ENCODE results near the gene STRN4. TPM values are rescaled to one million over a fixed set of nuclear protein-coding genes. Genes with fewer than 3 reads are reported as not detected.
A peak's percentile ranks its signal among the peaks of the same experiment; 100 is the strongest.

The STRN4 gene
- total RNA-seq, 1 experiment from 2014 or later, result 89.3 TPM

- DNase-seq (ENCODE audit: low read depth), result peak; percentile 27
These were observed 71.7 kb downstream of the STRN4 start for GRCh38 chr19:46674416-46675178.

- peak; percentile 62 for DNase-seq (ENCODE audit: low read depth)
These were observed 75.4 kb downstream of the STRN4 start for GRCh38 chr19:46670813-46671212.

Small RNA genes within 50 kb of the gene (small RNA-seq; reads per million reads assigned to genes)
- not detected for gene MIR320E
- gene RF00019, result not detected
- 0.80 reads per million, percentile 69 among the genes with 10 or more reads in this experiment for gene RN7SL364P

Other genes starting within 250 kb of the STRN4 start
- 173 and 213 TPM in 2 replicates for gene CALM3, start 145.1 kb downstream of the STRN4 start, total RNA-seq (2014; rRNA removed; shearing (Covaris generic))
- 1.7 and 1.8 TPM in 2 replicates for gene PTGIR, start 121.4 kb downstream of the STRN4 start, total RNA-seq (2014; rRNA removed; shearing (Covaris generic))
- gene GNG8, start 110.2 kb downstream of the STRN4 start, total RNA-seq (2014; rRNA removed; shearing (Covaris generic)), result not detected in 2 replicates
- gene DACT3, start 85.3 kb downstream of the STRN4 start, total RNA-seq (2014; rRNA removed; shearing (Covaris generic)), result 0.60 and 1.1 TPM in 2 replicates
- 13.3 and 19.1 TPM in 2 replicates for gene PRKD2, start 29.3 kb downstream of the STRN4 start, total RNA-seq (2014; rRNA removed; shearing (Covaris generic))
- gene FKRP, start 393 bp downstream of the STRN4 start, total RNA-seq (2014; rRNA removed; shearing (Covaris generic)), result 20.2 and 21.7 TPM in 2 replicates
- 215 and 227 TPM in 2 replicates for gene SLC1A5, start 42.1 kb upstream of the STRN4 start, total RNA-seq (2014; rRNA removed; shearing (Covaris generic))
- 874 and 885 TPM in 2 replicates for gene AP2S1, start 104.4 kb upstream of the STRN4 start, total RNA-seq (2014; rRNA removed; shearing (Covaris generic))
- gene ARHGAP35, start 114.5 kb upstream of the STRN4 start, total RNA-seq (2014; rRNA removed; shearing (Covaris generic)), result 18.8 and 23.3 TPM in 2 replicates